ENCODE measurements around the gene EPS8L3.

- TF ChIP-seq CTCF (IDR thresholded peaks at IDR 0.05; ENCODE audit: extremely low read depth in 1 of 2, insufficient read depth in 1 of 2, low read depth in 1 of 2, low read length in 2 of 2) (no peak), POLR2A (IDR thresholded peaks at IDR 0.05; ENCODE audit: low read depth, low read length) (no peak), MAX (IDR thresholded peaks at IDR 0.05; ENCODE audit: insufficient read depth, insufficient read length) (no peak), EZH2 (IDR thresholded peaks at IDR 0.05; ENCODE audit: borderline replicate concordance, low read depth, low read length, severe bottlenecking) (no peak), POLR2AphosphoS5 (IDR thresholded peaks at IDR 0.05; ENCODE audit: insufficient read depth, low read depth, low read length) (no peak), JUN (IDR thresholded peaks at IDR 0.05; ENCODE audit: borderline replicate concordance, insufficient read depth, insufficient read length, low read depth) (no peak)
Measured at GRCh38 chr1:109796484-109797302, 33.0 kb upstream of the EPS8L3 start.

Measured in endothelial cell of umbilical vein (primary cell).